HG02981 (cell line): ENCODE data around the gene CD101.

Source experiments
- ATAC-seq: cut with Tn5 transposase; IDR thresholded peaks from one replicate; pipeline ENCODE4 v1.9.1; 2021; ENCODE audit warnings: mild to moderate bottlenecking, moderate library complexity; ENCODE audit not compliant: unreplicated experiment

Gene CD101

DNA sequence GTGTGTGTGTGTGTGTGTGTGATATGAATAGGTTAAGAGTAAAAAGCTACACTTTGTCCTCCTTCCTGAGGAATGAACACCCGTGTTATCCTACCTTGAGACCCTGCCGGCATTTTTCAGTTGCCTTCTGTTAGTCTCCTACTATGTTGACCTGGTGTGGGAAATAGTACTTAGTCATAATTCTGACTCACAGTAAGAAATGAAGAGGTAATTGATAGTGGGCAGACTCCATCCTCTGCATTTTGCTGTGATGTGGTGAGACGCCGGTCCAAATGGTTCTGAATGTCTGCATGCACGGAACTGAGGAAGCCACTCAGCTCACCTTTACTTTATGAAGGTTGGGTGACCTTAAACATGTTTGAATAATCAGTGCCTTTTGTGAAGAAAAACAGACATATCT, 12.6 kb downstream of the CD101 start:
- ATAC-seq: no peak

DNA sequence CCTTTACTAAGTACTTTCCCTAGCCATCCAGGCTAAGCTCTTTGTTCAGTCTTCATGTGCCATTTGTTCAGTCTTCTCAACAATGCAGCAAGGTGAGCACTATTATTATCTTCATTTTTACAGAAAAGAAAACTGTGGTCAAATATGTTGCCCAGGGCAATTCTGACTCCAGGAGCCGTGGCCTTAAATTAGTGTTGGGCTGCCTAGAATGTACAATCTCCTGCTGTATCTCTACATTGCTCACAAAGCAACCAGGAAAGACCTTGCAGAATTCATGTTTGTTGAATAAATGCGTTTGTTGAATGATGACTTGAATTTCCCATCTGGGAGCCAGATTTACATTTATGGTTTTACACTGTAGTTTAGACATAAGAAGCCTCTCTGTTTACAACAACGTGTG, 14.2 kb downstream of the CD101 start:
- ATAC-seq: no peak

DNA sequence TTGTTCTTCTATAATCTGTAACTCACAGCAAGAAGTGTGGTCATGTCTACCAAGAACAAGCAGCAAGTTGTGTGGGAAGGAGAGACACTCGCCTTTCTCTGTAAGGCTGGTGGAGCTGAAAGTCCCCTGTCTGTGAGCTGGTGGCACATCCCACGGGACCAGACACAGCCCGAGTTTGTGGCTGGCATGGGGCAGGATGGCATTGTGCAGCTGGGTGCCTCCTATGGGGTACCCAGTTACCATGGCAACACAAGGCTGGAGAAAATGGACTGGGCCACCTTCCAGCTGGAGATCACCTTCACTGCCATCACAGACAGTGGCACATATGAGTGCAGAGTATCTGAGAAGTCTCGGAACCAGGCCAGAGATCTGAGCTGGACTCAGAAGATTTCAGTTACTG, 15.5 kb downstream of the CD101 start:
- no peak for ATAC-seq

DNA sequence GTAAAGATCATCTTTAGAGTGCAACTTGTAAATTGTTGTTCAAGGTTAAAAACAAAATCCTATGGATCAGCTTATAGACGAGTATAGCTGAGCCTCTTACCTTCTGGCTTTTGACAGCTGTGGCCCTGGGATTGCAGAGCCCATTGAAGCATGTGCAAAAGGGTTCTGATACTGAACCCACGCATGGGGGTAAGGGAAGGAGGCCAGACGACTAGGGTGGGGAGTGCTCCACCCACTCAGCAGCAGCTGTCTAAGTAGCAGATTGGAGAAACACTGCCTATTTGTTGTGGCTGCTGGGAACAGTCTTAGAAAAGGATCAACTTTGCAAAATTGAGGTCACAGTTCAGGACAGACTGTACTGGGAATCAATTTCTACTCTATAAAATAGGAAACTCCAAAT, 16.1 kb downstream of the CD101 start:
- ATAC-seq: no peak

DNA sequence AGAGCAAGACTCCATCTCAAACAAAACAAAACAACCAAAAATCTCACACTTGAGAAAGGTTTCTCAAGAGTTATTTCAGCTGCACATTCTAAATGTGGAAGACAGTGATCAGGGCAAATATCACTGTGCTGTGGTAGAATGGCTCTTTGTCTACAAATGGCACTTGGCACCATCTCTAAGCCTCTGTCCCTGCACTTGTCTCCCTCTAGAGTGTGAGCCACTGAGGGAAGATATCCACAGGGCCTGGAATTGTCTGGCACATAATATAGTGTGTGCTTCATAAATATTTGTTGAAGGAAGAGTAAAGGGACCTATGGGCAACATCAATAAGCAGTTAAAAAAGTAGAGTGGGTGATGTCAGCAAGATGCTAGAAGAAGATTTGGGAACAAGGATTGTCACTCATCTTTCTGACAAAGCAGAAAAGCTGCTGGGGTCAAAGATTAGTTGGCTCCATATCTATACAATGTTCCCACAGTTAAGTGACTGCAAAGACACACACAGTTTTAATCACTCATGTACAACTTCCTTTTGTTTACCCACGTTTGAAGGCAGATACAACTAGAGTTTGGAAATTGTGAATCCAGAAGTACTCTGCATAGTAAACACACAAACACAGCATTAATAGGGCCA, 19.1 kb downstream of the CD101 start:
- ATAC-seq: no peak

DNA sequence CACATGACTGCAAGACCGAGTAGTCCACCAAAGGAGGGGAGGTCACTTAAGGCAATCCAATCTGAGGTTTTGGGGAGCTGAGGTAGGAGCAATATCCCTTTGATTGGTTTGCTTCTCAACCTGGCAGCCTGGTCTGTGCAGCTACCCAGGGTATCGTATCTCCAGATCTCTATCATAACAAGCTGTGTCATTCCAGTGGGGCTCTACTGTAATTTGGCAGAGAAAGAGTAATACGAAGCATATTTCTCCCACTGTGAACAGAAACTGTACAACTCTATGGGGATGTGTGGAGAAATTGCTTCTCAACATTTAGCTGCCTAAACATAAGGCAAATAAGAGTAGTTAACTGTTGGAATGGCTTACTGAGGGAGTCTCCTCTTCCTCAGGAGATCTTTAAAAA, 20.6 kb downstream of the CD101 start:
- ATAC-seq: no peak

DNA sequence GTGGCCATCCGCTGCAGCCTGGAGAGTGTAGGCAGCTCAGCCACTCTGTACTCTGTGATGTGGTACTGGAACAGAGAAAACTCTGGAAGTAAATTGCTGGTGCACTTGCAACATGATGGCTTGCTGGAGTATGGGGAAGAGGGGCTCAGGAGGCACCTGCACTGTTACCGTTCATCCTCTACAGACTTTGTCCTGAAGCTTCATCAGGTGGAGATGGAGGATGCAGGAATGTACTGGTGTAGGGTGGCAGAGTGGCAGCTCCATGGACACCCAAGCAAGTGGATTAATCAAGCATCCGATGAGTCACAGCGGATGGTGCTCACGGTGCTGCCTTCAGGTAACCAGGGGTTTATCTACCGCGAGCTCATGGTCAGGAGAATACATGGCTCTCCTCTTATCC, 24.0 kb downstream of the CD101 start:
- ATAC-seq: no peak

DNA sequence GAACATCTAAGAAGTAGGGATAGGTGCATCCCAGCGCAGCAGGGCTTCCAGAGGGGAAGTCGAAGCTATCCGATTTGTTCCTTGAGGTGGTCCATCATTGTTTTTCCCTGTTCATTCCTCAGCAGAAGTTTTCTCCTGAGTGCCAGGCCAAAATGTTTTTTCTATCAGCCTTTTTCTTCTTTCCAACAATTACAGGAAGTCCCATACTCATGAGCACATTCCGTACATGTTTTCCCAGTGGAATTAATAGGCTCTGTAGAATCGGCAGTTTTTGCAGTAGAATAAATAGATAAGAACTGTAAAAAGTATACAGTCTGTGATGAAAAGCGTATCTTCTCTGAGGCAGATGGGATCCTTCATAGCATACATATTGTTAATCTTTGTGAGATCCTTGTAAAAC, 24.8 kb downstream of the CD101 start:
- no peak for ATAC-seq

DNA sequence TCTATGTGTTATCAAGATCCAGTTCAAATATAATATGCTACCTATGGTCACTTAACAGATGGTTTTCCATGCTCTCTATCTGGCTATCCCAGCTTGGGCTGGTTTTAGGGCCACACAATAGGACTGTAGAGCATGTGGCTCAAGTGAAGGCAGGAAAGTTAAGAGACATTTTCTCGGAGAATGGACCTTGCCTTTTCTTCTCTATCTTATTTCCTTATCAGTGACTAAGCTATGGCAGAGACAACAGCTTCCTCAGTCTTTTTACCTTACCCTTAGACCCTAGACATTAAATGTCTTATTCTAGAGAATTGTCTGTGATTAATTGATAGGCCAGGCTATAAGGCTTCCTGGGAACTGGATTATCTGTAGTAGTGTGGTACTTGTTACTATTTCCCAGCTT, 28.1 kb downstream of the CD101 start:
- ATAC-seq: no peak

DNA sequence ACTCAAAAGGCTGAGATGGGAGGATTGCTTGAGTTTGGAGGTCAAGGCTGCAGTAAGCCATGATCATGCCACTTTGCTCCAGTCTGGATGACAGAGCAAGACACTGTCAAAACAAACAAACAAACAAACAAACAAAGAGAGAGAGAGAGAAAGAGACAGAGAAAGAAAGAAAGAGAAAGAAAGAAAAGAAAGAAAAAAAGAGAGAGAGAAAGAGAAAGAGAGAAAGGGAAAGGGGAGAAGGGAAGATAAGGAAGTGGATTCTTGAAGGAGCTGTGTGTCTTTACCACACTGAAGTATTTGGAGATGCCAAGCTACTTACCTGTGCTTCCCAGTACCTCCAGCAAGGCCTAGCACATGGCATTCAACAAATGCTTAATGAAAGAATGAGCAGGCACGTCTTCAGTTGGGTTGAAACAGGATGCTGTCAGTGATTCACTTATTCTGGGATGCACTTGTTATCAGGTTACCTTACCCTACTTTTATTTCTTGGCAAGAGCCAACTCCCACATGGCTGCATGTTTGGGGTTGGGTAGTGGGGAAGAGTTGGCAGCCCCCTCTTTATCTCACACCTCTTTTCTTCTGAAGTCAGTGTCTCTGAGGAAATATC, 28.8 kb downstream of the CD101 start:
- ATAC-seq: no peak

DNA sequence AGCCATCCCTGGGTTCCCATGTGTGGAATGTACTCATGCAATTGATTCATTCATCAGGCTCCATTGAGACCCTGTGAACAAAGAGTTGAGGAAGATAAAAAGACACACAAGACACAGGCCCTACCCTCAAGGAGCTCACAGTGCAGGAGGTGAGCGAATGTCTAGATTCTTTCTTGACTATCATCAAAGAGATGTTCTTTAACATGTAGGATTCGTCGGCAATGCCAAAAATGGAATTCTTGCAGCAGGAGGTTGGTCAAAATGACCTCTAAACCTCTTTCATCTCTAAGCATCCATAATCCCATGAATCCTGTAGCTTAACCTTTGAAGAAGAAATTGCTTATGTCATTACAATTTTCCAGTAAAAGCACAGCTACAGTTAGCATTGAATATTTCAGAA, 30.7 kb downstream of the CD101 start:
- no peak for ATAC-seq

DNA sequence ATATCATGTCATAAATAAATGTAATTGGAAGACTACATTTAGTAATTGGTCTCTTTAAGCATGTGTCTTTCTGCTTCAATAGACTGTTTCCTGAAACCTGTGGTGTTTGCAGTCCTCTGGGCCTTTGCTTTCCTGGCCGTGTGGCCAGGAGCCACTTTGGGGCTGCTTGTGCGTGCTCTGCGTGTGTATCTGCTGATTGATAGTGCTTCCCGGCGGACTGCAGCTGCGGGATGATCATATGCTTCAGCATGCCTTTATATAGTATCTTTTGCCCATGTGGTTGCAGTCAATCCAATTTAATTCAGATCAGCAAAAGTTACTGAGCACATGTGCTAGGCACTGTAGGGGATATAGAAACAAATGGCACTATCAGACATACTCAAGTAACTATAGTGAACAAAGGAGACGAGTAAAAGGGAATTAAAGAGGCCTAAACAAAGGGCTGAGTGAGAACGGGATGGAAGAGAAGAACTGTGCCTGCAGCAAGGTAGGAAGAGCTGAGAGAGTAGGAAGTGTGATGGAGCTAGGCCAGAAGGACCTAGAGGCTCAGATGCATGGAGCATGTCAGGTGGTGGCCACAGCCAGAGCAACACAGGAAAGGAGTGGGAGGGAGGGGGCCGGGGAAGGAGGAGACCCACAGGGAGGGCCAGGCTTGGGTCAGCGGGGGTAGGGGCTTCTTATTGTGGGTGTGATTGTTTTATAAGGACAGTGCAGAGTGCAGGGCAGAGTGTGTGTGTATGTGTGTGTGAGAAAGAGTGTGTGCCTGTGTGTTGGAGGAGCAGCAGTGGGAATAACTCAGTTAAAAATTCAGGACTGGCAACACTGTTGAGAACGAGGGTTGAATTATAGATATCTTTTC, 31.4 kb downstream of the CD101 start:
- no peak for ATAC-seq

DNA sequence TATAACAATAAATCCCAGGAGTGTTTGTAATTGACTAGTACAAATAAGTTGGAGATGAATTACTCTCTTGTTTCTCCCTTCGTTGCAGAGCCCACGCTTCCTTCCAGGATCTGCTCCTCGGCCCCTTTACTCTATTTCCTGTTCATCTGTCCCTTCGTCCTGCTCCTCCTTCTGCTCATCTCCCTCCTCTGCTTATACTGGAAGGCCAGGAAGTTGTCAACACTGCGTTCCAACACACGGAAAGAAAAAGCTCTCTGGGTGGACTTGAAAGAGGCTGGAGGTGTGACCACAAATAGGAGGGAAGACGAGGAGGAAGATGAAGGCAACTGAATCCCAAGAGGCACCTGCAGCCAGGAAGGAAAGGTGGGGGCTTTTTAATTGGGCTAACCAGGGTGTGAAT, 32.2 kb downstream of the CD101 start:
- no peak for ATAC-seq

DNA sequence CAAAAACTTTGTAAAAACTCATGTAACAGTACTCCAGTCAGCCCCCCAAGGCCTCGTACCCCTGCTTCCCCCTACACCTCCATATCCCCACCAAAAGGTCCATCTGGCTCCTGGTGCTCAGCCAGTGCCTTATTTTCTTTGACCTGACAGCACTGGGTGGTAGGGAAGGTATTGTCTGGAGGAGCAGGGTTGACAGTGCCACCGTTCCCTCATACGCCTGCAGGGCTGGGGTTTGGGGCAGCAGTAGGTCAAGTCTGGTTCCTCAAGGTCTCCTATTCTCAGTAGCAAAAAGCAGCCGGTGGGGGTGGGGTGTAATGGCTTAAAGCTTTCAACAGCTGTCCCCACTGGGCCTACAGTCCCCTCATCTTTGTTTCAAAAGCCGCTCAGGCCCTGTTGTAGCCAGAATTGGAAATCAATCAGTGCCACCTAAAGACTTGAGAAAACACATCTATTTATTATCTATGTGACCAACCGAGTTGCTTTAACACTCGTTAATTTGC, 33.3 kb downstream of the CD101 start:
- no peak for ATAC-seq

DNA sequence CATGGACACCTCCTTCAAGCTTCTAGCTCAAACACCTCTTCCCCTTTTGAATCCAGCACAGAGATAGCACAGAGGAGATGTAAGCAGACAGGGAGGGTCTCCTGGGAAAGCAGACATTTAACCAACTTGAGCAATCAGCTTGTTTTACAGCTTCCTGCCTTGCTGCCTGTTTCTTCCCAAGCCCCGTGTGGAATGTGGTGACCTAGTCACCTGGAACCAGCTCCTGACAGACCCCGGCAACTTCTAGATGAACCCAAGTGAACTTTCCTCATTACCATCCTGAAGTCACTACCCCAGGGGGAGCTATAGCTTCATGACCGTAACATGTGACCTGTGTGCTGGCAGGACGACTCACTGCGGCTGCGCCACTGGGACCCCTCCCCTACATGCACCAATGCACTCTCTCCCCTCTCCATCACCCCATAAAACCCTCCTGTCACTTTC, 34.5 kb downstream of the CD101 start:
- ATAC-seq: no peak

DNA sequence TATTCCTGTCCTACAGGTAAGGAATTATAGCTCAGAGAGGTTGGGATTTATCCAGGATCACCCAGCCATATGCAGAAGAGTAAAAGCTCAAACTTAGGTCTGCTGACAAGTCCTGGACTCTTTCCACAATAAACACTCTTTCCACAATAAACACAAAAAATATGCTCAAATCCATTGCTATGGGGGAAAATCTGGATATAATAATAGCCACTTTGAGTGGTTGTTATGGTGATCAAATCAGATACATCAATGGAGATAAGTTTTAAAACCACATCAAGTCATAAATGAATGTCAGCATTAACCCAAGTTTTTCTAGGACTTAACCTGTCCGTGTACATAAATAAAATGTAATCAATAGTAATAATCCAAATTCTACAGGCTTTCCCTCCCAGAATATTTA, 36.2 kb downstream of the CD101 start:
- ATAC-seq: no peak

DNA sequence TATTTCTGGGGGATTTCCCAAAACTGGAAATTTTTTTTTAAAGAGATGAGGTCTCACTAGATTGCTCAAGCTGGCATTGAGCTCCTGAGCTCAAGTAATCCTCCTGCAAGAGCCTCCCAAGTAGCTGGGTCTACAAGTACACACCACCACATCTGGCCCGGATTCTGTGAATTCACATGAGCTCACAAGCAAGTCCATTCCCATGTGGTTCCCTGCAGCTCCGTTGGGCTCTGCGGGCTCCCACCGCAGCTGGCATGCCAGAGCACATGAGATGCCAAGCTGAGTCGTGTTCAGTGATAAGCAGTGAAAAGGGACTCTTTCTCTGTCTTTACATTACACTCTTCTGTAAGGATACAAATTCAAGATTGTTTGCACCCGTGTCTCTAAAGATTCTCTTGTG, 36.7 kb downstream of the CD101 start:
- no peak for ATAC-seq

DNA sequence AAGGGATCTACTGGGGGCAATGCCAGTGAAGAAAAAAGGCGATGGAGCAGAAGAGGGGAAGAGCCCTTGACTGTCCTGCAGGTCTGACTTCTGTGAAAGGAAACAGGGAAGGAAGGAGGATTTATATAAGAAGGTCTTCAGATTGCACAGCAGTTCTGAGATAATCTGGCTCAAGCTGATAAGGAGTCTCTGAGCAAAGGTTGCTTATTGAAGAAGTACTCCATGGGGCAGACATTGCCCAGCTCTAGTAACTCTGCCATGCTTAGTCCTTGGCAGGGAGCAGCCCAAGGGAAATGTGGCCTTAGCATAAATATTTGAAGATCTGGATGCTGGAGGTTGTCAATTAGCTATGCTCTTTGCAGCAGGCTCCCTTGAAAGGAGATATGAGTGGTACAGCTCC, 42.7 kb downstream of the CD101 start:
- no peak for ATAC-seq

DNA sequence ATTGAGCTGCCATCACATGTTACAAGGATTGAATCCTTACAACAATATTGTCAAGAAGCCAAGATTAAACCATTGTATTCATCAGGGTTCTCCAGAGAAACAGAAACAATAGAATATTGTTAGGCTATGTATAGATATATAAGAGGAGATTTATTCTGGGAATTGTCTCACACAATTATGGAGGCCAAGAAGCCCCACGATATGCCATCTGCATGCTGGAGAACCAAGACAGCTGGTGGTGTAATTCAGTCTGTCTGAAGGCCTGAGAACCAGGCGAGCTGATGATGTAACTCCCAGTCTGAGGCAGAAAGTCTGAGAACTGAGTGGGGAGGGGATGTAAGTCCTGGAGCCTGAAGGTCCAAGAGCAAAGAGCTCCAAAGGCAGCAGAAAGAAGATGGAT, 44.1 kb downstream of the CD101 start:
- no peak for ATAC-seq

DNA sequence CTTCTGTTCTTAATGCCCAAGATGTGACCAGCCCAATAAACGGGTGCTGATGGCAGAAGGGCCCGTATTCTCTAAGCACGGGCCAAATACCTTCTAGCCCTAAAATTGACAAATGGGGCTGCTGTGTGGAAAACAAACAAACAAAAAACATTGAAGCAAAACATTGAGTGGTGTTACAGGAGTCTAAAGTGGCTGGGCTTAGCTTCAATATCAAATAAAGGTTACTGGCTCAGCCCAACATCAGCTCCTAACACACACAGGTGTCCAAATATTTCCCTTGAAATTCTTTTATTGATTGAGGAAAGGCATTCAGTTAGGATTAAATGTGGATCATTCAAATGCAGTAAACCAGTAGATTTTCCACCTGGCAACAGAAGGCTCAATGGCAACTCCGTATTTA, 45.2 kb downstream of the CD101 start:
- ATAC-seq: no peak

DNA sequence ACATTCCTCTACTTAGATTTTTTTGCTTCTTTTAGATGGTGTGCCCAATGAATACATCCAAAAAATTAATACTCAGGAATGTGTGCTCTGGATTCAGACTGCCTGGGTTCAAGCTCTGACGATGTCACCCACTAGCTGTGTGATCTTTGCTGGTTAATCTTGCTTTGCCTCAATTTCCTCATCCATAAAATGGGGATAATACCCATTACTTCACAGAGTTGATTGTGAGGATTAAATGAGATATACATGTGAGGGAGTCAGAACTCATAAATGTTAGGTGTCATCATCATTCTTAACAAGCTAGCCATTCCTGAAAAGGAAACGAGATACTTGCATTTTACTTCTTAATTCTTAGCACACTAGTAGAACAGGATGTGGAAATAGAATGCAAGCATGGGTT, 45.7 kb downstream of the CD101 start:
- ATAC-seq: no peak

DNA sequence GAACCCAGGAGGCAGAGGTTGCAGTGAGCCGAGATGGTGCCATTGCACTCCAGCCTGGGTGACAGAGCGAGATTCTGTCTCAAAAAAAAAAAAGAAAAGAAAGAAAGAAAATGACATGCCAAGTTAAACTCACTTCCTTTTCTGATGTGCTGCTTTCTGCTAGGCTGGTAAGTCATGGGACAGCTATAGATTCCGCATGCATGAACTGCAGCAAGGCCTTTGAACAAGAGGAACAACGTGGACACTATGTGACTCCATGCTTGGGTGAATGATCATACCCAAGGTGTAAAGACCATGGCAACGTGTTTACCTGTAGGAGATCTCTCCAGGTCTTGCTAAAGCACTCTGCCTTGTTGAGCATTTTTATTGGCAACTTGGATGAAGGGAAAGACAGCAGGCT, 48.3 kb downstream of the CD101 start:
- no peak for ATAC-seq
